GM12874 (cell line): ENCODE data around the gene GABRR2.

Experiments
- CTCF ChIP-seq: IDR thresholded peaks from 2 replicates; pipeline ENCODE4 v1.5.1; 2011; ENCODE audit warnings: low read depth, mild to moderate bottlenecking, control low read depth, low read length, moderate library complexity; ENCODE audit not compliant: insufficient read depth

The GABRR2 gene

GRCh38 chr6:89355511-89356194 is 40.6 kb upstream of the GABRR2 start:
- no peak for TF ChIP-seq CTCF

DNA sequence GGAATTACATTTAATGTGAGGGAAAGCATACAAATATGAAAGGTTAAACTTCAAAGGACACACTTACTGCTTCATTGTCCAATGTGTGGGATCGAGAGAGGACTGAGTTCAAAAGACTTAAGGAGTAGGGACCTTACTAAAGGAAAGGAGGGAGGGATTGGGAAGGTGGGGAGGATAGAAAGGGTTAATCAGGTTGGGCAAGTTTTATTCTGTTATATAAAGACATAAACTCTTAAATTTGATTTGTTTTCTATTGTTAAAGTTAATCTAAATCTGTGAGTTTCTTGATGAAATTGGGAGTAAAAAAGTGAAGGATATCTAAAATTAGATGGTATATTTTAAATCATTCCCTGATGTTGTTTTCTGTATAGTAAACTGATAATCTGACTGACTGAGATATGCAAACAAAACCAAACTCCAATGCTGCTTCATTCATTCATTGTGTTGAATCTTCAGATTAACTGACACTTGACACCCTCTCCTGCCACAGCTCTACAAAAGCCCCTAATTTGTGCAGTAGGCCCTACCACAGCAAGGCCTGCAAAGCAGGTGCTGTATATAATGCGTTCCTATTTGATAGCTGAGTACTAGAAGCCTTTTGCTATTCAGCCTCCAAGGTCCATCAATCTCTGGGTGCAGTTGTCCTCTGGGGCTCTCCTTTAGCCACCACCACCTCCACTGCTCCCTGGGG is 38.7 kb upstream of the GABRR2 start:
- no peak for TF ChIP-seq CTCF

DNA sequence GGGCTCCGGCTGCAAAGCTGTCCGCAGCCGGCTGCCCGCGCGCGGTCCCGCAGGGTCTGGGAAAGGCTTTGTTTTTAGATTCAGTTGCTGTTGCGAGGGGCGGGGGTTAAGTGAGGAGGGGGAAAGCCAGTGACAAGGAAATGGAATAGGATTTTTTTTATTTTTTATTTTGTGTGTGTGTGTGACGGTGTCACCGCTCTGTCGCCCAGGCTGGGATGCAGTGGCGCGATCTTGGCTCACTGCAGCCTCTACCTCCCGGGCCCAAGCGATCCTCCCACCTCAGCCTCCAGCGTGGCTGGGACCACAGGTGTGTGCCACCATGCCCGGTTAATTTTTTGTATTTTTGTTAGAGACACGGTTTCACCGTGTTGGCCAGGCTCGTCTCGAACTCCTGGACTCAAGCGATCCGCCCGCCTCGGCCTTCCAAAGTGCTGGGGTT is 38.0 kb upstream of the GABRR2 start:
- TF ChIP-seq CTCF, result no peak

- no peak for TF ChIP-seq CTCF
Observed at GRCh38 chr6:89352278-89353117, 37.4 kb upstream of the GABRR2 start, which contains the start of gene UBE2J1. TSS of gene UBE2J1 (minus strand) at chr6:89352722. CDS start at chr6:89352569, 153 bp downstream.

DNA sequence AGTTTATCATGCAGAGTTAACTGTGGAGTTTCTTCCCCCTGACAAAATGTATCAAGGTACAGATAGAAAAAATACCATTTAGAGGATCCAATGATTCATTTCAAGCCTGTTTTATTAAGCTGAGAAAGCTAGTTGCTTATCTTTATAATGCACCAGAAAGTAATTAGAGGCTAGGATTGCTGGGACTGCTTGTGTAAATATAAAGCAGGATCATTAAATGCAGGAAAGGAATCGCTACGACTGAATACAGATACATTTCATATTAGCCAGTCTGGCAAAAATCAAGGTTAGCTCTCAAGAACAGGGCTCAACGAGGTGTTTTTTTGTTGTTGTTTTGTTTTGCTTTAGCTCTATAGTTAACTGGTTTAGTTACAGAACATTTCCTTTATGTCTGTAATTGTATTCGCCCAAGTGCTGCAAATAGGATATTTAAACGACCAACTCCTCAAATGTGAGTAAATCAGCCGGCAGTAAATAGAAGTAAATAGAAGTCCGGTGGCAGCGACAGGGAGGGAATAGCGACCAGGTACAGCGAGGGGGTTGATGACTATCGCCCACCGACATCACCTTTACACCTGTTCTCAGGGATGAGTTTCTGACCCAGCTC is 36.7 kb upstream of the GABRR2 start:
- no peak for TF ChIP-seq CTCF

- no peak for TF ChIP-seq CTCF
Observed at GRCh38 chr6:89350281-89350966, 35.3 kb upstream of the GABRR2 start.
